ENCODE results near the gene AP1M2.
"Not testable (repeated sequence)": the region's sequence is repeated elsewhere in the genome, so short reads cannot be mapped to it uniquely, and the experiment has no call there.

Gene AP1M2

GRCh38 chr19:10533646-10534386 is 53.3 kb downstream of the AP1M2 start:
- DNase-seq = peak; percentile 89

GRCh38 chr19:10532457-10532856 is 54.7 kb downstream of the AP1M2 start:
- no peak for DNase-seq

- not testable (repeated sequence) for DNase-seq
Observed at GRCh38 chr19:10526887-10527286, 60.2 kb downstream of the AP1M2 start.

- no peak for DNase-seq
Observed at GRCh38 chr19:10525636-10526035, 61.5 kb downstream of the AP1M2 start.

- DNase-seq = no peak
Observed at GRCh38 chr19:10523135-10523636, 63.9 kb downstream of the AP1M2 start.

Data from fibroblast of skin of right biceps (primary cell).